Stimulated activated CD4-positive, alpha-beta T cell treated with anti-CD3 and anti-CD28 coated beads, TNF-alpha, amount 100 ng/mL, for 24 hours (primary cell): ENCODE data around the gene CUBN.
A peak's percentile ranks its signal among the peaks of the same experiment; 100 is the strongest.
"Not testable (repeated sequence)": the region's sequence is repeated elsewhere in the genome, so short reads cannot be mapped to it uniquely, and the experiment has no call there.

Experiments used
- DNase-seq, 3 experiments: peaks; one replicate each; pipeline ENCODE4 v3.0.0-alpha.2; 2020; ENCODE audit warnings: low read depth in 3 of 3

Gene CUBN

DNA sequence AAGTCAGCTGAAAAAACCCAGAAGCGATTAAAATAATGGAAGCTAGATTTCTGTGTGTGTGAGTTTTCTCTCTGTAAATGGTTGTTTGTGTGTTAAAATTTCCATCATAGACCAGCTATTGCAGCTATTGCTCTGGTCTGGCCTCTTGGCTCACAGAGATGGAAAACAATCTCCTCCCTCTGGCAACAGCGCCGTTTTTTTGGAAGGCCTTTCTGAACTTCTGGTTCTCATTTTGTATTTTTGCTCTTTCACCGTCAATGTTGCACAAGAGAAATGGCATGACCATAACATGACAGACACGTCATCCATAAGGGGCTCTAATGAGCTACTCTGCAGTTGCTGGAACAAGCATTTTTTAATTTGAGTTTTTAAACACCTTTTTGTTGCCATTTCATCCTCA lies 91.0 kb downstream of the CUBN start:
- DNase-seq = no peak

- DNase-seq = no peak
These were observed 91.7 kb downstream of the CUBN start for GRCh38 chr10:17037910-17038309.

DNA sequence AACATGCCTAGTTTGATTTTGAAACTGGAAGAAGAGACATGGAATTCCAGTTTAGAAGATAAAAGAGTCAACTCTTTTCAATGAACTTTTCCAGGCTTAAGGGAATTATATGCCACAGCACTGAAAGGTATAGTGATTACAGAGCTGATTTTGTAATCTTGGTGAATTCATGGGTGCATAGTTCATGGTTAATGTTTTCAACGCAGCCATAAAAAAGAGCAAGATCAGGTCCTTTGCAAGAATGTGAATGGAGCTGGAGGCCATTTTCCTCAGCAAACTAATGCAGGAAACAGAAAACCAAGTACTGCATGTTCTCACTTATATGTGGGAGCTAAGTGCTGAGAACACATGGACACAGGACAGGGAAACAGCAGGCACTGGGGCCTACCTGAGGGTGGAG lies 94.2 kb downstream of the CUBN start:
- DNase-seq = no peak

- no peak for DNase-seq
These were observed 95.9 kb downstream of the CUBN start for GRCh38 chr10:17033529-17034260.

GRCh38 chr10:17031637-17032635 lies 97.7 kb downstream of the CUBN start:
- DNase-seq = no peak

GRCh38 chr10:17029581-17030271 lies 99.9 kb downstream of the CUBN start:
- DNase-seq = peak; percentile 62 to 86 (median 83)

DNA sequence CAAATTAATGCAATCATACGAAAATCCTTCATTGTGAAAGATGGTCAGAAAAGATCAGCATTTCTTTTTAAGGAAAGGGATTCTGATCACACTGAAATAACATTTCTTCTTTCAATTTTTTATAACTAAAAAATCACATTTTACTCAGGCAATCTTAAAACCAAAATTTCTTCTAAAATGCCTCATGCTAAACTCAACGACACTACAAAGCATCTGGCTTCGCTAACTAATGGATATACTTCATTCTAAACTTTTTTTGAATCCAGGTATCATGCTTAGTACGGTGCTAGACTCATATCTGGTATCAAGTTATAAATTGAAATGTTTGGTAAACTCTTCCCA lies 100.4 kb downstream of the CUBN start:
- no peak for DNase-seq

GRCh38 chr10:17028798-17029197 lies 100.8 kb downstream of the CUBN start:
- peak in 1 of 3 experiments; percentile 10 for DNase-seq

GRCh38 chr10:17026686-17027485 lies 102.7 kb downstream of the CUBN start:
- peak; percentile 51 to 70 (median 55) for DNase-seq

GRCh38 chr10:17025444-17026295 lies 103.9 kb downstream of the CUBN start:
- peak in 2 of 3 experiments; percentile 67 to 76 for DNase-seq

DNA sequence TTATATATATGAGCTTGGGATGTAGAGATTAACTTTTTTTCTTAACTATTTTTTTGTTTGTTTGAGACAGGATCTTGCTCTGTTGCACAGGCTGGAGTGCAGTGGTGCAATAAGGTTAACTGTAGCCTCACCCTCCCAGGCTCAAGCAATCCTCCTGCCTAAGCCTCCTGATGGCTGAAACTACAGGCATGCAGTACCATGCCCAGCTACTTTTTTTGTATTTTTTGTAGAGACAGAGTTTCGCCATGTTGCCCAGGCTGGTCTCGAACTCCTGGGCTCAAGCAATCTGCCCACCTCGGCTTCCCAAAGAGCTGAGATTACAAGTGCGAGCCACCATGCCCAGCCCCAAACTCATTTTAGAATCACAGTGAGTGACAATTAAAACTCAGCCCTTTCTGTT lies 105.2 kb downstream of the CUBN start:
- no peak for DNase-seq

GRCh38 chr10:17023386-17024298 lies 106.0 kb downstream of the CUBN start:
- DNase-seq = peak; percentile 47 to 75 (median 57)

- DNase-seq = no peak
These were observed 106.7 kb downstream of the CUBN start for GRCh38 chr10:17022896-17023295.

GRCh38 chr10:17022466-17022825 lies 107.2 kb downstream of the CUBN start:
- DNase-seq = no peak

DNA sequence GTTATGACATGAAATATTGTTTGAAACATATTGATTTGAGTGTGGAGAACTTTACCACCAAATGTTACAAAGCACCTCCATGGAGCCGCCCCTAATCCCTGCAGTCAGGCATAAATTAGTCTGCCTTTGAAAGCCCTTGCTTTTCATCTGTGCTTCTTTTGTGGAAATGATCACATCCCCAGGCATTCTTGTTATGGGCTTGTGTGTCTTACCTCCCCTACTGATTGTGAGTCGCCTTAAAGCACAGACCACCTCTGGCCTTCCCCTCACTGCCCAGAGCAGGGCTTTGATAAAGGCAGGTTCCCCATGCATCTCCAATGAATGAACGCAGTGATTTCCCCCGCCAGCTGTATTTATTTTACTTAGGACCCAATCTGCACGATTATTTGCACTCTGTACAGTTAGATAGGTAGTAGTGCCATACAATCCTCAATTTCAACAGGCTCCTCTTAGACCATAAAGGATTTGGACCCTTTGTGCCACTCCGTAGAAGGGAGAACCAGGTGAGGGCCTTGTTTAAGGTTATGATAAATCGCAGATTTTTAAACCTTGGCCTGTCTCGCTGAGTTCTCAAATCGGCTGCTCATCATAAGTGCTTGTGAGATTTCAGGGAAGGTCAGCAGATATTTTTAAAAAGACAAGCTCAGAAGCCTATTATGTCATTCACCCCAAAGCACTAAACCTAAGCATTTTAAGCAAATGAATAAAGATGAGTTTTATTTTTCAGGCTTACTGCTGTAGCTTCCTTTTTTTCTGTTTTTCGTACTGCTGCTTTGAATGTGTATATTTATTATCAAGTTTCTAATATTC lies 107.8 kb downstream of the CUBN start:
- no peak for DNase-seq

GRCh38 chr10:17019696-17020095 lies 109.9 kb downstream of the CUBN start:
- no peak for DNase-seq

- DNase-seq = not testable (repeated sequence)
These were observed 116.3 kb downstream of the CUBN start for GRCh38 chr10:17013131-17013983.

GRCh38 chr10:17012731-17013130 lies 116.9 kb downstream of the CUBN start:
- DNase-seq = not testable (repeated sequence)
